IMR-90 (cell line): ENCODE measurements around the gene TCERG1L. TPM values are rescaled to one million over a fixed set of nuclear protein-coding genes. Genes with fewer than 3 reads are reported as not detected.

Source experiments
- ATAC-seq: fragments of 200-7000 bp; cut with Tn5 transposase; 2 replicates; pipeline ENCODE4 v1.9.1; 2020; ENCODE audit warnings: low read depth, mild to moderate bottlenecking, moderate library complexity
- BruUV-seq: library from RNA; stranded (reverse); fragments of 400-500 nt; replicated peaks from 2 replicates; lab custom pipeline; 2021; lab: Mats Ljungman, UMichigan
- CTCF ChIA-PET: fragments of 300-600 bp; formaldehyde crosslinking; extraction: SDS; loops from one replicate; lab custom pipeline; 2021; ENCODE audit warnings: antibody characterized with exemption; lab: Yijun Ruan, JAX
- POLR2A ChIA-PET: fragments of 300-600 bp; sonication (Branson Sonifier 250); formaldehyde crosslinking; loops from one replicate; lab custom pipeline; 2022; ENCODE audit warnings: antibody characterized with exemption; ENCODE audit not compliant: unreplicated experiment; lab: Charles Lee
- DNase-seq: peaks from one replicate; pipeline ENCODE4 v3.0.0; 2013
- H2AFZ ChIP-seq: replicated peaks from 2 replicates; pipeline ENCODE3; 2013; ENCODE audit warnings: low read length, mild to moderate bottlenecking; ENCODE audit not compliant: poor library complexity
- H2AK5ac ChIP-seq: 2 replicates; pipeline ENCODE4 v1.6.1; 2013; ENCODE audit warnings: low read depth, low read length, inconsistent platforms
- H2AK9ac ChIP-seq: replicated peaks from 2 replicates; pipeline ENCODE3; 2013; ENCODE audit warnings: mild to moderate bottlenecking, low read depth, low read length, moderate library complexity; ENCODE audit not compliant: poor library complexity
- H2BK120ac ChIP-seq: 2 replicates; pipeline ENCODE4 v1.6.1; 2013; ENCODE audit warnings: low read depth, low read length, inconsistent platforms
- H2BK15ac ChIP-seq: 3 replicates; pipeline ENCODE4 v1.6.1; 2013; ENCODE audit warnings: low read depth, low read length, inconsistent platforms
- H2BK20ac ChIP-seq: 2 replicates; pipeline ENCODE4 v1.6.1; 2013; ENCODE audit warnings: low read depth, mild to moderate bottlenecking, inconsistent platforms, low read length, moderate library complexity
- H2BK5ac ChIP-seq: 2 replicates; pipeline ENCODE4 v1.6.1; 2013; ENCODE audit warnings: mild to moderate bottlenecking, low read depth, low read length, inconsistent platforms; ENCODE audit not compliant: poor library complexity, severe bottlenecking
- H3K14ac ChIP-seq: replicated peaks from 2 replicates; pipeline ENCODE4 v1.6.1; 2013; ENCODE audit warnings: low read depth, low read length, inconsistent platforms
- H3K18ac ChIP-seq: 2 replicates; pipeline ENCODE4 v1.6.1; 2013; ENCODE audit warnings: low read depth, low read length, control low read depth
- H3K23ac ChIP-seq: 2 replicates; pipeline ENCODE4 v1.6.1; 2013; ENCODE audit warnings: low read depth, low read length, inconsistent platforms
- H3K27ac ChIP-seq: 2 replicates; pipeline ENCODE4 v1.5.1; 2013; ENCODE audit warnings: mild to moderate bottlenecking, control low read depth, low read length; ENCODE audit not compliant: insufficient read depth
- H3K27me3 ChIP-seq: 2 replicates; pipeline ENCODE4 v1.6.1; 2013; ENCODE audit warnings: low read length; ENCODE audit not compliant: control insufficient read depth, insufficient read depth
- H3K36me3 ChIP-seq: 2 replicates; pipeline ENCODE4 v1.6.1; 2013; ENCODE audit warnings: low read length, mixed read lengths; ENCODE audit not compliant: control insufficient read depth, insufficient read depth
- H3K4ac ChIP-seq: 2 replicates; pipeline ENCODE4 v1.6.1; 2013; ENCODE audit warnings: low read depth, low read length, inconsistent platforms
- H3K4me1 ChIP-seq: 2 replicates; pipeline ENCODE4 v1.6.1; 2013; ENCODE audit warnings: low read length, mixed read lengths; ENCODE audit not compliant: control insufficient read depth, insufficient read depth
- H3K4me2 ChIP-seq: 2 replicates; pipeline ENCODE4 v1.6.1; 2013; ENCODE audit warnings: low read depth, mild to moderate bottlenecking, control low read depth, low read length, moderate library complexity
- H3K4me3 ChIP-seq: 2 replicates; pipeline ENCODE4 v1.5.1; 2013; ENCODE audit warnings: low read depth, mild to moderate bottlenecking, control low read depth, low read length, moderate library complexity; ENCODE audit not compliant: insufficient read depth
- H3K56ac ChIP-seq: 2 replicates; pipeline ENCODE4 v1.6.1; 2013; ENCODE audit warnings: low read length, inconsistent platforms; ENCODE audit not compliant: insufficient read depth; ENCODE audit errors: extremely low read depth
- H3K79me1 ChIP-seq, 2 experiments: 2 replicates each; pipeline ENCODE4 v1.6.1; 2013; ENCODE audit warnings: low read length in 2 of 2, inconsistent platforms in 1 of 2, low read depth in 1 of 2
- H3K9ac ChIP-seq: 2 replicates; pipeline ENCODE4 v1.6.1; 2013; ENCODE audit warnings: low read depth, low read length, control low read depth
- H3K9me1 ChIP-seq: 2 replicates; pipeline ENCODE4 v1.6.1; 2013; ENCODE audit warnings: low read length, inconsistent platforms; ENCODE audit not compliant: insufficient read depth
- H3K9me3 ChIP-seq: 2 replicates; pipeline ENCODE4 v1.6.1; 2013; ENCODE audit warnings: low read length; ENCODE audit not compliant: control insufficient read depth, insufficient read depth
- H4K20me1 ChIP-seq: 2 replicates; pipeline ENCODE4 v1.6.1; 2013; ENCODE audit warnings: low read length, inconsistent platforms; ENCODE audit not compliant: insufficient read depth
- H4K5ac ChIP-seq: 2 replicates; pipeline ENCODE4 v1.6.1; 2013; ENCODE audit warnings: mild to moderate bottlenecking, low read depth, low read length, control low read depth
- H4K8ac ChIP-seq, 2 experiments: 2 replicates each; pipeline ENCODE4 v1.6.1; 2013; ENCODE audit warnings: low read depth in 2 of 2, low read length in 2 of 2, control low read depth in 1 of 2, inconsistent platforms in 1 of 2
- H4K91ac ChIP-seq: 2 replicates; pipeline ENCODE4 v1.6.1; 2013; ENCODE audit warnings: low read depth, low read length, inconsistent platforms; ENCODE audit not compliant: insufficient read depth
- BHLHE40 ChIP-seq: fragments of 150-350 bp; IDR thresholded peaks from 2 replicates; pipeline ENCODE4 v1.6.1; 2016; ENCODE audit warnings: mild to moderate bottlenecking, low read depth, low read length
- CEBPB ChIP-seq: IDR thresholded peaks from 2 replicates; pipeline ENCODE4 v1.6.1; 2012; ENCODE audit warnings: low read depth, low read length, improper control_type of control experiment
- CHD1 ChIP-seq: IDR thresholded peaks from 2 replicates; pipeline ENCODE4 v1.6.1; 2012; ENCODE audit warnings: low read depth, low read length, improper control_type of control experiment
- FOS ChIP-seq: fragments of 150-350 bp; IDR thresholded peaks from 2 replicates; pipeline ENCODE4 v1.6.1; 2016; ENCODE audit warnings: low read depth, low read length
- MAFK ChIP-seq: IDR thresholded peaks from 2 replicates; pipeline ENCODE4 v1.6.1; 2012; ENCODE audit warnings: low read depth, low read length, improper control_type of control experiment
- MAZ ChIP-seq: IDR thresholded peaks from 2 replicates; pipeline ENCODE4 v1.6.1; 2012; ENCODE audit warnings: low read depth, mild to moderate bottlenecking, low read length, improper control_type of control experiment, moderate library complexity, borderline replicate concordance
- MXI1 ChIP-seq: IDR thresholded peaks from 2 replicates; pipeline ENCODE4 v1.6.1; 2012; ENCODE audit warnings: low read depth, mild to moderate bottlenecking, low read length, moderate library complexity, borderline replicate concordance
- NFE2L2 ChIP-seq: fragments of 150-350 bp; IDR thresholded peaks from 2 replicates; pipeline ENCODE4 v1.6.1; 2016; ENCODE audit warnings: low read depth, mild to moderate bottlenecking, low read length
- POLR2A ChIP-seq: IDR thresholded peaks from 2 replicates; pipeline ENCODE4 v1.6.1; 2012; ENCODE audit warnings: mild to moderate bottlenecking, low read depth, low read length
- RAD21 ChIP-seq: IDR thresholded peaks from 2 replicates; pipeline ENCODE4 v1.6.1; 2012; ENCODE audit warnings: low read length, improper control_type of control experiment
- RCOR1 ChIP-seq: IDR thresholded peaks from 2 replicates; pipeline ENCODE4 v1.6.1; 2012; ENCODE audit warnings: mild to moderate bottlenecking, low read length, improper control_type of control experiment; ENCODE audit not compliant: insufficient replicate concordance
- RFX5 ChIP-seq: IDR thresholded peaks from 2 replicates; pipeline ENCODE4 v1.8.0; 2012; ENCODE audit warnings: low read depth, mild to moderate bottlenecking, low read length, moderate library complexity
- SMC3 ChIP-seq: fragments of 150-350 bp; IDR thresholded peaks from 2 replicates; pipeline ENCODE4 v1.6.1; 2016; ENCODE audit warnings: low read depth, mild to moderate bottlenecking, antibody characterized with exemption, low read length, moderate library complexity
- USF2 ChIP-seq: fragments of 150-350 bp; IDR thresholded peaks from 2 replicates; pipeline ENCODE4 v1.6.1; 2017; ENCODE audit warnings: mild to moderate bottlenecking, antibody characterized with exemption, low read length, low read depth
- WGBS, 2 experiments: methylation state at CpG; one replicate each; pipeline versions ENCODE4 v1.1.5 to v1.1.7; 2013; ENCODE audit warnings: missing lambda C conversion rate in 2 of 2; ENCODE audit not compliant: insufficient read length in 1 of 2; ENCODE audit errors: extremely low coverage in 2 of 2; 5-methylcytosine and 5-hydroxymethylcytosine counted together
- dilution Hi-C: fragments of 300-500 bp; cut with HindIII; formaldehyde crosslinking; loops from one replicate; pipeline ENCODE4 v1.14.3; 2018; ENCODE audit warnings: low sequenced_read_pairs; ENCODE audit not compliant: unreplicated experiment
- in situ Hi-C: fragments of 300-500 bp; cut with MboI; formaldehyde crosslinking; loops from 3 replicates; pipeline ENCODE4 v1.14.3; 2019; ENCODE audit warnings: low sequenced_read_pairs, inconsistent platforms, mixed read lengths
- intact Hi-C: fragments of 100-400 bp; cut with micrococcal nuclease; formaldehyde crosslinking; loops from 2 replicates; pipeline ENCODE4 v1.10.0; 2022
- polyA plus RNA-seq, 3 experiments: library from polyadenylated mRNA; depleted of rRNA; stranded (reverse); fragments of >200 nt; gene quantifications; 2 replicates each; pipeline ENCODE4 v1.2.3, GENCODE V29; 2012; ENCODE audit warnings: low replicate concordance in 1 of 3
- total RNA-seq: library from RNA; depleted of rRNA; stranded (reverse); fragments of >200 nt; gene quantifications from 2 replicates; pipeline ENCODE4 v1.2.3, GENCODE V29; 2012
- TF ChIP-seq, protein P1 (sequence below): conservative IDR thresholded peaks from 2 replicates; pipeline ENCODE4 v1.5.1; 2012; ENCODE audit warnings: mild to moderate bottlenecking, low read depth, low read length, improper control_type of control experiment
- TF ChIP-seq, protein P2 (sequence below): fragments of 150-350 bp; IDR thresholded peaks from 2 replicates; pipeline ENCODE4 v1.6.1; 2016; ENCODE audit warnings: low read depth, mild to moderate bottlenecking, low read length, moderate library complexity, borderline replicate concordance

Gene TCERG1L
- total and polyA plus RNA-seq, 2 of the 4 experiments (the other 2 are of a cell fraction): not detected

DNA sequence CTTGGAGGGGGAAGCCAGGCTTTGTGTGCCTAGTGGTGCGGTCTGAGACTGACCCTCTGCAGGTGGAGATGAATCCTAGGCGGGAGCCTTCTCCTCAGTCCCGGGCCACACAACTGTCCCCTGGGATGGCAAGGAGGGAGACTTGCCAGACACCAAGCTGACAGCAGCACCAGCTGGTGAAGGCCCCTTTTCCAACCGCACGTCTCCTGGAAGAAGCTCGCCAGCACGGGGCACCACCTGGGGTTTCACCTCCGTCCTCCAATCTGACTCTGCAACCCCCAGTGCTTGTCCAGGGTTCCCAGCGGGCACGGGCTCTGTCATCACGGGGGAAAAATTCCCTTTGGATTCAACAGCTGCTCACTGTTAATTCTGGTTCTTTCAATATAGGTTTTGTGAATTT lies 34.2 kb upstream of the TCERG1L start:
- no CpG with 5 or more reads among the region's 11 CpGs for WGBS, 2 experiments
- no peak overlapping the region for H3K4me2 ChIP-seq
- no peak overlapping the region for H3K27ac ChIP-seq
- H3K14ac ChIP-seq: no peak overlapping the region
- no peaks in the 10 kb centered on the region for H3K36me3 ChIP-seq
- intact Hi-C loops: no loop called here
- H4K5ac ChIP-seq: no peak overlapping the region
- H3K9me3 ChIP-seq: peaks cover 34% of the 10 kb centered on the region
- no peak overlapping the region for H2AK9ac ChIP-seq
- no peak overlapping the region for H2AFZ ChIP-seq
- no peaks in the 10 kb centered on the region for H3K79me1 ChIP-seq
- no peak overlapping the region for H3K4me3 ChIP-seq
- no peak overlapping the region for H3K23ac ChIP-seq
- H3K18ac ChIP-seq: no peak overlapping the region
- H3K4me1 ChIP-seq: no peaks in the 10 kb centered on the region
- H3K56ac ChIP-seq: no peak overlapping the region
- no peak overlapping the region for H4K8ac ChIP-seq
- TF ChIP-seq CEBPB (no peak), SMC3 (no peak), BHLHE40 (no peak), RAD21 (no peak), POLR2A (no peak), MAFK (no peak), NFE2L2 (no peak), RCOR1 (no peak), RFX5 (no peak), MXI1 (no peak), USF2 (no peak), CHD1 (no peak), MAZ (no peak), FOS (no peak)
- TF ChIP-seq, protein P1, sequence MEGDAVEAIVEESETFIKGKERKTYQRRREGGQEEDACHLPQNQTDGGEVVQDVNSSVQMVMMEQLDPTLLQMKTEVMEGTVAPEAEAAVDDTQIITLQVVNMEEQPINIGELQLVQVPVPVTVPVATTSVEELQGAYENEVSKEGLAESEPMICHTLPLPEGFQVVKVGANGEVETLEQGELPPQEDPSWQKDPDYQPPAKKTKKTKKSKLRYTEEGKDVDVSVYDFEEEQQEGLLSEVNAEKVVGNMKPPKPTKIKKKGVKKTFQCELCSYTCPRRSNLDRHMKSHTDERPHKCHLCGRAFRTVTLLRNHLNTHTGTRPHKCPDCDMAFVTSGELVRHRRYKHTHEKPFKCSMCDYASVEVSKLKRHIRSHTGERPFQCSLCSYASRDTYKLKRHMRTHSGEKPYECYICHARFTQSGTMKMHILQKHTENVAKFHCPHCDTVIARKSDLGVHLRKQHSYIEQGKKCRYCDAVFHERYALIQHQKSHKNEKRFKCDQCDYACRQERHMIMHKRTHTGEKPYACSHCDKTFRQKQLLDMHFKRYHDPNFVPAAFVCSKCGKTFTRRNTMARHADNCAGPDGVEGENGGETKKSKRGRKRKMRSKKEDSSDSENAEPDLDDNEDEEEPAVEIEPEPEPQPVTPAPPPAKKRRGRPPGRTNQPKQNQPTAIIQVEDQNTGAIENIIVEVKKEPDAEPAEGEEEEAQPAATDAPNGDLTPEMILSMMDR: no peak
- TF ChIP-seq, protein P2, sequence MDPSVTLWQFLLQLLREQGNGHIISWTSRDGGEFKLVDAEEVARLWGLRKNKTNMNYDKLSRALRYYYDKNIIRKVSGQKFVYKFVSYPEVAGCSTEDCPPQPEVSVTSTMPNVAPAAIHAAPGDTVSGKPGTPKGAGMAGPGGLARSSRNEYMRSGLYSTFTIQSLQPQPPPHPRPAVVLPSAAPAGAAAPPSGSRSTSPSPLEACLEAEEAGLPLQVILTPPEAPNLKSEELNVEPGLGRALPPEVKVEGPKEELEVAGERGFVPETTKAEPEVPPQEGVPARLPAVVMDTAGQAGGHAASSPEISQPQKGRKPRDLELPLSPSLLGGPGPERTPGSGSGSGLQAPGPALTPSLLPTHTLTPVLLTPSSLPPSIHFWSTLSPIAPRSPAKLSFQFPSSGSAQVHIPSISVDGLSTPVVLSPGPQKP: no peak
- in situ Hi-C loops: no loop called here
- no peak overlapping the region for H2BK20ac ChIP-seq
- H3K9ac ChIP-seq: no peak overlapping the region
- no peaks in the 10 kb centered on the region for H4K20me1 ChIP-seq
- no peak overlapping the region for H2BK5ac ChIP-seq
- H3K9me1 ChIP-seq: no peaks in the 10 kb centered on the region
- no peak overlapping the region for H3K4ac ChIP-seq
- CTCF ChIA-PET: no interaction called here
- H2BK15ac ChIP-seq: no peak overlapping the region
- dilution Hi-C loops: no loop called here
- H2AK5ac ChIP-seq: no peak overlapping the region
- POLR2A ChIA-PET: no interaction called here
- H4K91ac ChIP-seq: no peak overlapping the region
- no peak for ATAC-seq
- no TSS peak for BruUV-seq
- no peak for DNase-seq
- H2BK120ac ChIP-seq: no peak overlapping the region
- no peaks in the 10 kb centered on the region for H3K27me3 ChIP-seq
